Endothelial cell of umbilical vein (primary cell): Measurements from ENCODE around the gene SDK2. TPM values are rescaled to one million over a fixed set of nuclear protein-coding genes. Genes with fewer than 3 reads are reported as not detected.

Experiments used
- BruUV-seq: library from RNA; stranded (reverse); fragments of 400-500 nt; replicated peaks from 2 replicates; lab custom pipeline; 2021; lab: Mats Ljungman, UMichigan
- CTCF ChIA-PET: fragments of 300-600, 350-600 bp; sonication (Branson Sonifier 250); formaldehyde crosslinking; loops from one replicate; lab custom pipeline; 2021; ENCODE audit warnings: antibody characterized with exemption, inconsistent platforms; lab: Charles Lee
- POLR2A ChIA-PET: fragments of 300-600, 350-600 bp; sonication (Branson Sonifier 250); formaldehyde crosslinking; loops from one replicate; lab custom pipeline; 2021; ENCODE audit warnings: antibody characterized with exemption, inconsistent platforms; lab: Charles Lee
- DNase-seq: peaks from one replicate; pipeline ENCODE4 v3.0.0-alpha.2; 2011; ENCODE audit warnings: low read depth, low spot score
- FAIRE-seq: peaks from 2 replicates; lab custom pipeline; 2011; peaks lifted over from hg19 to GRCh38; lab: Jason Lieb, UNC
- H2AFZ ChIP-seq: 2 replicates; pipeline ENCODE4 v1.6.0; 2012; ENCODE audit warnings: low read depth, low read length, control low read depth, inconsistent platforms
- H3K27ac ChIP-seq: 2 replicates; pipeline ENCODE4 v1.5.1; 2011; ENCODE audit warnings: low read depth, mild to moderate bottlenecking, control low read depth, low read length, moderate library complexity; ENCODE audit not compliant: insufficient read depth
- H3K27me3 ChIP-seq, 2 experiments: 2 replicates each; pipeline versions ENCODE4 v1.6.0 to v1.6.1; 2011; ENCODE audit warnings: low read length in 2 of 2, mixed read lengths in 1 of 2; ENCODE audit not compliant: control insufficient read depth in 2 of 2, insufficient read depth in 2 of 2
- H3K36me3 ChIP-seq, 2 experiments: 2 replicates in 1 of 2; 3 replicates in 1 of 2; pipeline ENCODE4 v1.5.1; 2011; ENCODE audit warnings: low read length in 2 of 2, mild to moderate bottlenecking in 1 of 2, moderate library complexity in 1 of 2; ENCODE audit not compliant: control insufficient read depth in 2 of 2, insufficient read depth in 2 of 2; ENCODE audit errors: extremely low read depth in 1 of 2
- H3K4me1 ChIP-seq: 3 replicates; pipeline ENCODE4 v1.5.1; 2011; ENCODE audit warnings: mild to moderate bottlenecking, low read length; ENCODE audit not compliant: control insufficient read depth, insufficient read depth; ENCODE audit errors: extremely low read depth
- H3K4me2 ChIP-seq: 2 replicates; pipeline ENCODE4 v1.6.1; 2011; ENCODE audit warnings: low read length, control low read depth, mixed read lengths; ENCODE audit not compliant: insufficient read depth
- H3K4me3 ChIP-seq, 3 experiments: fragments of 200-600 bp in 1 of 3; sonication (generic), shearing (Covaris generic) in 1 of 3; replicated peaks in 1 of 3; 2 replicates each; pipeline ENCODE4 v1.5.1; 2011 to 2016; ENCODE audit warnings: control low read depth in 3 of 3, low read length in 3 of 3, mild to moderate bottlenecking in 2 of 3, inconsistent platforms in 1 of 3, low read depth in 1 of 3, moderate library complexity in 1 of 3; ENCODE audit not compliant: insufficient read depth in 1 of 3
- H3K79me2 ChIP-seq: 2 replicates; pipeline ENCODE4 v1.6.0; 2012; ENCODE audit warnings: low read length, inconsistent platforms; ENCODE audit not compliant: control insufficient read depth, insufficient read depth
- H3K9ac ChIP-seq: replicated peaks from 2 replicates; pipeline ENCODE3; 2011; ENCODE audit warnings: low read length, control low read depth; ENCODE audit not compliant: insufficient read depth; ENCODE audit errors: extremely low read depth
- H3K9me1 ChIP-seq: replicated peaks from 3 replicates; pipeline ENCODE4 v1.6.0; 2011; ENCODE audit warnings: mild to moderate bottlenecking, low read length; ENCODE audit not compliant: control insufficient read depth, insufficient read depth; ENCODE audit errors: extremely low read depth
- H3K9me3 ChIP-seq: replicated peaks from 2 replicates; pipeline ENCODE4 v1.5.1; 2012; ENCODE audit warnings: low read length, inconsistent platforms; ENCODE audit not compliant: control insufficient read depth, insufficient read depth
- H4K20me1 ChIP-seq: replicated peaks from 2 replicates; pipeline ENCODE3; 2011; ENCODE audit warnings: mild to moderate bottlenecking, low read length; ENCODE audit not compliant: control insufficient read depth, insufficient read depth; ENCODE audit errors: extremely low read depth
- CTCF ChIP-seq, 2 donors: IDR thresholded peaks; 1 replicate in 1 of 2; 2 replicates in 1 of 2; pipeline ENCODE4 v1.5.1; 2011; ENCODE audit warnings: low read length in 2 of 2, mild to moderate bottlenecking in 2 of 2, moderate library complexity in 2 of 2, control low read depth in 1 of 2, inconsistent platforms in 1 of 2, low read depth in 1 of 2; ENCODE audit not compliant: insufficient read depth in 1 of 2; ENCODE audit errors: extremely low read depth in 1 of 2
- EZH2 ChIP-seq: IDR thresholded peaks from 2 replicates; pipeline ENCODE4 v1.6.1; 2012; ENCODE audit warnings: borderline replicate concordance, low read depth, mild to moderate bottlenecking, moderate library complexity, low read length, inconsistent platforms; ENCODE audit not compliant: severe bottlenecking
- FOS ChIP-seq: IDR thresholded peaks from 2 replicates; pipeline ENCODE4 v1.6.1; 2011; ENCODE audit warnings: mild to moderate bottlenecking, low read length, moderate library complexity, borderline replicate concordance; ENCODE audit not compliant: insufficient read depth
- GATA2 ChIP-seq: IDR thresholded peaks from 2 replicates; pipeline ENCODE4 v1.7.0; 2011; ENCODE audit warnings: low read depth, mild to moderate bottlenecking, moderate library complexity, mixed read lengths, low read length; ENCODE audit not compliant: insufficient read length, insufficient read depth
- JUN ChIP-seq: IDR thresholded peaks from 2 replicates; pipeline ENCODE4 v1.6.1; 2011; ENCODE audit warnings: borderline replicate concordance, low read depth; ENCODE audit not compliant: insufficient read length, insufficient read depth
- MAX ChIP-seq: IDR thresholded peaks from 2 replicates; pipeline ENCODE4 v1.6.1; 2011; ENCODE audit not compliant: insufficient read depth, insufficient read length
- MYC ChIP-seq: IDR thresholded peaks from one replicate; pipeline ENCODE4 v1.6.1; 2011; ENCODE audit warnings: mild to moderate bottlenecking, low read depth, low read length
- POLR2A ChIP-seq: IDR thresholded peaks from 2 replicates; pipeline ENCODE4 v1.6.1; 2012; ENCODE audit warnings: low read depth, mild to moderate bottlenecking, control low read depth, low read length
- POLR2AphosphoS5 ChIP-seq: IDR thresholded peaks from 2 replicates; pipeline ENCODE4 v1.6.1; 2012; ENCODE audit warnings: low read depth, mild to moderate bottlenecking, control low read depth, low read length, moderate library complexity; ENCODE audit not compliant: insufficient read depth
- dilution Hi-C: fragments of 300-500 bp; cut with MboI; formaldehyde crosslinking; loops from one replicate; pipeline ENCODE4 v1.15.0; 2019; ENCODE audit warnings: low sequenced_read_pairs; ENCODE audit not compliant: extremely low pct_ligation_motif_present
- intact Hi-C: fragments of 100-400 bp; cut with micrococcal nuclease; formaldehyde crosslinking; loops from one replicate; pipeline ENCODE4 v1.10.0; 2022
- polyA plus RNA-seq, 4 experiments: library from polyadenylated mRNA; depleted of rRNA in 3 of 4; stranded (reverse) in 3 of 4; unstranded in 1 of 4; fragments of >200 nt; gene quantifications; 2 replicates each; pipeline versions ENCODE4 v1.2.1 to v1.2.3, GENCODE V29; 2011 to 2012; ENCODE audit warnings: missing spikeins in 1 of 4
- total RNA-seq: library from RNA; stranded (reverse); gene quantifications from 2 replicates; pipeline ENCODE4 v1.2.3, GENCODE V29; 2021

Gene SDK2
- total and polyA plus RNA-seq, 2 donors (not counting 3 experiments of a cell fraction or from before 2014, with no cell fraction given), result not detected

- ChIA-PET POLR2A (no interaction called here), CTCF (no interaction called here)
- peaks cover 18% of the 10 kb centered on the region for H3K4me1 ChIP-seq
- H3K9ac ChIP-seq, result no peak overlapping the region
- H3K36me3 ChIP-seq, result no peaks in the 10 kb centered on the region
- no peak overlapping the region for H3K4me2 ChIP-seq
- DNase-seq (no peak), FAIRE-seq (no peak)
- no peaks in the 10 kb centered on the region for H3K9me1 ChIP-seq
- dilution Hi-C loops, result no loop called here
- no peak overlapping the region for H3K27ac ChIP-seq
- no peak overlapping the region for H2AFZ ChIP-seq
- H3K9me3 ChIP-seq, result no peaks in the 10 kb centered on the region
- peaks cover 67% of the 10 kb centered on the region for H3K79me2 ChIP-seq
- H3K4me3 ChIP-seq, result no peak overlapping the region
- intact Hi-C loops, result loop anchor here (10.0 kb wide), 1 partner anchor 396 kb away; no protein-coding TSS in a partner anchor
- no peaks in the 10 kb centered on the region for H3K27me3 ChIP-seq
- no peaks in the 10 kb centered on the region for H4K20me1 ChIP-seq
- TF ChIP-seq MAX, result no peak
- no peak for TF ChIP-seq POLR2AphosphoS5
- TF ChIP-seq MYC, result no peak
- no peak for TF ChIP-seq EZH2
- TF ChIP-seq FOS, result no peak
- no peak for TF ChIP-seq GATA2
- no peak for TF ChIP-seq JUN
- TF ChIP-seq POLR2A, result no peak
- no peak for TF ChIP-seq CTCF (IDR thresholded peaks at IDR 0.05; ENCODE audit: extremely low read depth in 1 of 2, insufficient read depth in 1 of 2, low read depth in 1 of 2, low read length in 2 of 2)
- BruUV-seq, result no TSS peak
Measured at GRCh38 chr17:73300392-73300791, 343.9 kb downstream of the SDK2 start.
